ENCODE measurements around the gene LAG3. TPM values are rescaled to one million over a fixed set of nuclear protein-coding genes. Genes with fewer than 3 reads are reported as not detected.

Gene LAG3
- total RNA-seq, 1 experiment from 2014 or later: 2.2 TPM

- Histone ChIP-seq H3K79me2 (ENCODE audit: insufficient read depth, low read length) (no peaks in the 10 kb centered on the region), H2BK15ac (ENCODE audit: low read depth, low read length) (no peak overlapping the region), H3K4me2 (ENCODE audit: insufficient read depth, insufficient read length, low read length) (no peak overlapping the region), H2AK5ac (ENCODE audit: insufficient read length, low read length) (no peak overlapping the region), H3K79me1 (ENCODE audit: insufficient read depth, low read depth, low read length, poor library complexity, severe bottlenecking) (no peaks in the 10 kb centered on the region), H3K27ac (ENCODE audit: insufficient read length, low read depth, low read length) (no peak overlapping the region), H3K4me1 (ENCODE audit: insufficient read depth, low read length) (peaks cover 7% of the 10 kb centered on the region; the same call in 1 of the 2 replicates), H3K18ac (ENCODE audit: insufficient read length, low read depth, low read length) (no peak overlapping the region), H4K5ac (ENCODE audit: insufficient read length, low read depth, low read length) (no peak overlapping the region), H2AFZ (ENCODE audit: low read length) (no peak overlapping the region), H3T11ph (ENCODE audit: low read length) (no peak overlapping the region), H2BK120ac (ENCODE audit: low read depth, low read length, poor library complexity, severe bottlenecking) (no peak overlapping the region), H4K91ac (ENCODE audit: insufficient read length, low read depth, low read length) (no peak overlapping the region), H3K4ac (ENCODE audit: low read depth, low read length) (no peak overlapping the region), H4K8ac (replicated peaks; ENCODE audit: insufficient read length, low read depth, low read length) (no peak overlapping the region), H3K9ac (ENCODE audit: extremely low read depth, insufficient read length, low read length) (no peak overlapping the region), H3K9me3 (ENCODE audit: control insufficient read depth, low read depth, low read length) (no peaks in the 10 kb centered on the region), H3K14ac (ENCODE audit: insufficient read depth, low read length) (no peak overlapping the region), H2BK5ac (ENCODE audit: insufficient read length, low read length) (no peak overlapping the region), H3K56ac (ENCODE audit: insufficient read length, low read depth, low read length) (no peak overlapping the region), H3K23me2 (ENCODE audit: insufficient read length, low read depth, low read length, poor library complexity, severe bottlenecking) (peaks cover 8% of the 10 kb centered on the region), H4K20me1 (ENCODE audit: control insufficient read depth, insufficient read depth, insufficient read length) (peaks cover 2% of the 10 kb centered on the region), H2BK12ac (ENCODE audit: insufficient read length, low read depth, low read length) (no peak overlapping the region), H3K23ac (ENCODE audit: insufficient read length, low read depth, low read length) (no peak overlapping the region), H2BK20ac (ENCODE audit: low read depth, low read length, poor library complexity, severe bottlenecking) (no peak overlapping the region), H3K27me3 (ENCODE audit: insufficient read depth, low read length) (peaks cover 4% of the 10 kb centered on the region; the same call in 1 of the 2 replicates)
- TF ChIP-seq CTCF (conservative IDR thresholded peaks at IDR 0.05): no peak
- H3K27me3 Mint-ChIP-seq (ENCODE audit: low read depth): peaks cover 67% of the 10 kb centered on the region
- H3K4me1 Mint-ChIP-seq: peaks cover 53 to 56% of the 10 kb centered on the region in 2 experiments
- WGBS (ENCODE audit: extremely low coverage, insufficient read length, low lambda C conversion rate): no CpG with 5 or more reads among the region's 13 CpGs
- peaks cover 0 to 2% of the 10 kb centered on the region in 2 experiments; a peak in 1 of 5 replicates for H3K9me3 Mint-ChIP-seq
- peaks cover 2 to 6% (median 4%) of the 10 kb centered on the region in 3 experiments; a peak in 3 of 7 replicates for H3K36me3 Mint-ChIP-seq (ENCODE audit: insufficient read depth in 1 of 3, low read depth in 3 of 3)
- peak overlapping the region in 1 of 3 experiments; percentile 38; a peak in 1 of 7 replicates for H3K27ac Mint-ChIP-seq
- no peak for DNase-seq
- H3K4me3 Mint-ChIP-seq: peak overlapping the region in 1 of 2 experiments; percentile 61; a peak in 3 of 5 replicates
Measured at GRCh38 chr12:6819106-6820030, 47.0 kb downstream of the LAG3 start.
